GM18508 (cell line): ENCODE measurements around the gene PTPRCAP.
"Not testable (repeated sequence)": the region's sequence is repeated elsewhere in the genome, so short reads cannot be mapped to it uniquely, and the experiment has no call there.

Experiments used
- ATAC-seq: cut with Tn5 transposase; IDR thresholded peaks from one replicate; pipeline ENCODE4 v1.9.1; 2021; ENCODE audit warnings: moderate number of reproducible peaks; ENCODE audit not compliant: insufficient read depth, unreplicated experiment

Gene PTPRCAP

DNA sequence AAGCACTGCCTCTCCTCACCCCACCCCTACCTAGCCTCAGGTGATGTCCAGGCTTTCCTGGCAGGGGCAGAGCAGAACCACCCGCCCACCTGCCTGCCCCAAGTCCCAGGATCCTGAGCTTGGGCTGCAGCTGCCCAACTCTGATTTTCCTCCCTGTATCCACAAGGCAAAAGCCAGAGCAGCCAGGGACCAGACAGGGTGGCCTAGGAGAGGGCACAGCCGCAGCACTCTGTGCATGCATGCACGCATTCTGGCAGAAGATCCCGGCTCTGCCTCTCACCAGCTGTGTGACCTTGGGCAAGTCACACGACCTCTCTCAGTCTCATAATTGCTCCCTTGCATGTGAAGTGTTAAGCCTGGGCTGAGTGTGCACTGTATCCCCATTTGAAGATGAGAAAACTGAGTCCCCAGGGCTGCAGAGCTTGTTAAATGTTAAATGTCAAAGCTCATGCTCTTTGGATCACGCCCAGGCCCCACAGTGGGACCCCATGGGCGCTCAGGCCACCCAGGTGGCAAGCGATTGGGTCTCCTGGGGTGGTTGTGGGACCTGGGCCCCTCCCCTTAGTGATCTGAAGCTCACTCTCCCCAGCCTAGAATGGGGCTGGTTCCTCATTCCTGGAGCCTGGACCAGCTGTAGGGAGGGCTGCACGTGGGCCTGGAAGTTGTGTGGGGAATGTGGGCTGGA is 24.8 kb downstream of the PTPRCAP start:
- no peak for ATAC-seq

GRCh38 chr11:67411785-67412152 is 25.7 kb downstream of the PTPRCAP start:
- no peak for ATAC-seq

GRCh38 chr11:67410984-67411784 is 26.3 kb downstream of the PTPRCAP start:
- no peak for ATAC-seq

DNA sequence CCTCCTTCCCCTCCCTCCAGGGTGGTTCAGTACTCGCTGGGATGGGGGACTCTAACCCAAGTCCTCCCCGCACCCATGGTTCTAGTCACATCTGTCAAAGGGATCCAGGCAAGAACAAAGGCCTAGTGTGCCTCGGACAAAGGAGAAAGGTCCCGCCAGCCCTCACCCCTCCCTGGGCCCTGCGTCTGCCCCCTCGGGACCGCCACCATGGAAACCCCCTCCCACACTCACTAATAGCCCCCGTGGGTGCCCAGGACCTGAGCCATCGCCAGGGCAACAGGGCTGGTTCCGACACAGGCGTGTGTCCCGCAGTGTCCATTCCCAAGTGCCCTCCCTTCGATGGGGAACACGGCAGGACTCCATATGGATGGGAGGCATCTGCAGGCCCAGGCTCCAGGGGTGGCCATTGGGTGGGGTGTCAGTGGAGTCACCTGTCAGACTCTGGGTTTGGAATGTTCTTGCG is 27.1 kb downstream of the PTPRCAP start:
- ATAC-seq, result no peak

- ATAC-seq, result no peak
Observed at GRCh38 chr11:67409781-67410368, 27.6 kb downstream of the PTPRCAP start.

DNA sequence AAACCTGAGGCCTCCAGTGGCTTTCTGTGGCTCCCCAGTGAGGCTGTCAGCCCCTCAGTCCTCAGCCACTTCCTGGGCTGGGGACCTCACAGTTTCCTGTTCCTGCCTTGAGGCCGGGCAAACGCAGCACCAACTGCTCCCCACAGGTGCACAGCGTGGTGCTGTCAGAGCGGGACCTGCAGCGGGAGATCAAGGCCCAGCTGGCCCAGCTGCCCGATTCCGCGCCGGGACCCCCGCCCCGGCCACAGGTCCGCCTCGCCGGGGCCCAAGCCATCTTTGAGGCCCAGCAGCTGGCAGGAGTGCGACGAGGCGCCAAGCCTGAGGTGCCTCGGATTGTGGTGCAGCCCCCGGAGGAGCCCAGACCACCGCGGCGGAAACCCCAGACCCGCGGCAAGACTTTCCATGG is 28.2 kb downstream of the PTPRCAP start:
- no peak for ATAC-seq

GRCh38 chr11:67408437-67409200 is 28.9 kb downstream of the PTPRCAP start:
- no peak for ATAC-seq

GRCh38 chr11:67407688-67408163 is 29.8 kb downstream of the PTPRCAP start:
- no peak for ATAC-seq

- ATAC-seq, result no peak
Observed at GRCh38 chr11:67406969-67407687, 30.4 kb downstream of the PTPRCAP start.

DNA sequence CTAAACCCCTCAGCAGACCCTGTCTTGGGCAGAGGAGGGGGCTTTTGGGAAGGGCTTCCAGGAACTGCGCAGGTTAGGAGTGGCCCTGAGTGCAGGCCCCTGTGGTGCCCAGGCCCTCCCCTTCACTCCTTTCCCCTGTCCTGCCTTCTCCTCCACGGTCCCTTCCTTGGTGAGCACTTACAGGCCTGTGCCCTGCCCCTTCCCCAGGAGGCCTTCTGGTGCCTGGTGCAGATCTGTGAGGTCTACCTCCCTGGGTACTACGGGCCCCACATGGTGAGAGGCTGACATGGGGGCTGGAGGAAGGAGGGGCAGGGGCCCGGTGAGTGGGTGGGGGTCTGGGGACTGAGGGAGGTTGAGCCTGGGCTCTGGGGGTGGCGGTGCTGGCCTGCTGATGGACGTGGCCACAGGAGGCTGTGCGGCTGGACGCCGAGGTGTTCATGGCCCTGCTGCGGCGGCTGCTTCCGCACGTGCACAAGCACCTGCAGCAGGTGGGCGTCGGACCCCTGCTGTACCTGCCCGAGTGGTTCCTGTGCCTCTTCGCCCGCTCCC is 31.0 kb downstream of the PTPRCAP start:
- ATAC-seq, result no peak

GRCh38 chr11:67405688-67406339 is 31.7 kb downstream of the PTPRCAP start:
- ATAC-seq, result no peak

DNA sequence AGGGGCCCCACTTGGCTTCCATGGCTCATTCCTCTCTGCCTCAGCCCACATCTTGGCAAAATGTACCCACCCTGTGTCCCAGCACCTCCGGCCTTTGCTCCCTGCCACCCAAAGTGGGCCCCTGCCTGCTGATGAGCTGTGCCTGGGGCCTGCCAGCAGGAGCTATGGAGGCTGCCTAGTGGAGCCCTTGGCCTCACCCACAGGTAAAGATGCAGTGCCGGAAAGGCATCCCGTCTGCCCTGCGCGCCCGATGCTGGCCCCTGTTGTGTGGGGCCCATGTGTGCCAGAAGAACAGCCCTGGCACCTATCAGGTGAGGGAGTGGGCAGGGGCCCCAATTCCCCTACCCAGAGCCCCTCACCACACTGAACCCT is 32.3 kb downstream of the PTPRCAP start:
- ATAC-seq, result no peak

DNA sequence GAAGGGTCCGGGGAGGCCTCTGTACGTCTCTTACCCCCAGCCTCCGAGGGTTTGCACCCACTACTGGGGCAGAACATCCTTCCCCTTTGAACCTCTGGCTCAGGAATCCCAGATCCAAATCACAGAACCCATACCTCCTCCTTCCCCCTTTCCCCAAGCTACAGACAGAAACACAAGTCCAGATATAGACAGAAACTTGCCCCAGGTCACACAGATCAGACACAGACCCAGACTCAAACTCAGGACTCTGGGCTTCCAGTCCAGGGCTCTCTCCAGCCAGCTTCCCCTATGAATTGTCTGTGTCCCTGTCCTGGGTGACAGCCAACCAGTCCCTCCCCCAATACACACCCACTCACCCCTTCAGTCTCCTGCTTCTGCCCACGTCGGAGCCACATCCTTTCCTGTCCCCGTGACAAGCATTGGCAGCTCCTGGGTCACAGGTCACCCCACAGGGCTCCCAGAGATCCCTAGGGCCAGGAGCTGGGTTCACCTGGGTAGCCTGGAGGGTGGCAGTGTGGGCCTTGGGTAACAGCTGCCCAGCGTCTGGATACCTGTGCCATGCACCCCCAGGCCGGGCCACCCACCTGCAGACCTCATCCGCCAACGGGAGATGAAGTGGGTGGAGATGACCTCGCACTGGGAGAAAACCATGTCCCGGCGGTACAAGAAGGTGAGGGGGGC is 32.8 kb downstream of the PTPRCAP start:
- ATAC-seq, result no peak

- ATAC-seq, result not testable (repeated sequence)
Observed at GRCh38 chr11:67403085-67403484, 34.4 kb downstream of the PTPRCAP start.

GRCh38 chr11:67402192-67402839 is 35.2 kb downstream of the PTPRCAP start:
- ATAC-seq, result not testable (repeated sequence)

DNA sequence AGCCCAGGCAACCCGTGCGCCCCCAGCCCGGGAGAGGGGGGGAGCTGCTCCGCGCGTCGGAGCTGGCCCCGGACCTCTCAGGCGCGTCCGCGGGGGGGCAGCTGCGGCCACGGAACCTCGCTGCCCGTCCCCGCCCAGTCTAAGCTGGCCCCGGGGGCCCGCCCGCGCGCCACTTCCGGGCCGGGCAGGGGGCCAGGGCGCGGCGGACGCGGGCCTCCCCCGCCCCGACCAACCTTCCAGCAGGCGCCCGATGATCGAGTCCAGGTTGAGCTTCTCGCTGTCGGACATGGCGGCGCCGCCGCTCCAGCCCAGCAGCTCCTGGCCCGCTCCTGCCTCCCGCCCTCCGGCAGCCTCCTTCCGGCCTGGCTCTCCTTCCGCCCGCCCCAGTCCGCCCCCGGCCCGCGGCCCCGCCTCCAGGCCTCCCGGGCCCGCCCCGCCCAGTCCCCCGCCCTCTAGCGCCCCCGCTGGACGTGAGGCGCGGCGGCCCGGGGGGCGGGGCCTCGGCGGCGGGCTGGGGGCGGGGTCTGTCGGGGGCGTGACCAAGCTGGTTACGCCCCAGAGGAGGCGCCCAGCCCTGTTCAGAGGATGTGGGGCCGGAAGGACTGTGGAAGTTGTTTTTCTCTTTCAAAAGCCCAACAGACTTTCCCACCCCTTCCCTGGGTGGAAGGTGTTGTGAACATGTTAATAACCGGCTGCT is 35.8 kb downstream of the PTPRCAP start, which contains the start of gene PPP1CA:
Gene PPP1CA, minus strand, starts transcription at position 364 of the 697 bp plus-strand sequence. Its CDS starts 76 bp downstream, at position 288.
- no peak for ATAC-seq

GRCh38 chr11:67400942-67401494 is 36.5 kb downstream of the PTPRCAP start:
- ATAC-seq, result no peak
